ENCODE data around the gene ASMTL. TPM values are rescaled to one million over a fixed set of nuclear protein-coding genes. Genes with fewer than 3 reads are reported as not detected.
"Not testable (repeated sequence)": the region's sequence is repeated elsewhere in the genome, so short reads cannot be mapped to it uniquely, and the experiment has no call there.

ASMTL gene
- total and polyA plus RNA-seq, 2 experiments from 2014 or later = 15.7 to 36.2 TPM

DNA sequence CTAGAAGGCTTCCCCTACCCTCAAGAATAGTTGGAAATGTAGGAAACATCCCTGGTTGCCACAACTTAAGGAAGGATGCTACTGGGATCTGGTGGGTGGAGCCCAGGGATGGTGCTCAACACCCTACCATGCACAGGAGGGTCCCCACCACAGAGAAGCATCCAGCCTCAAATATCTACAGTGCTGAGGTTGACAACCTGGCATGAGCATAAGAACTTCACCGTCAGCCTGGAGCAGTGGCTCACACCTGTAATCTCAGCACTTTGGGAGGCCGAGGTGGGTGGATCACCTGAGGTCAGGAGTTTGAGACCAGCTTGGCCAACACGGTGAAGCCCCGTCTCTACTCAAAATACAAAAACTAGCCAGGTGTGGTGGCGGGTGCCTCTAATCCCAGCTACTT is 24.0 kb upstream of the ASMTL start:
- H3K4me2 ChIP-seq (ENCODE audit: unreplicated experiment) = no peak overlapping the region
- no peaks in the 10 kb centered on the region for H4K20me1 ChIP-seq (ENCODE audit: insufficient read depth)
- no peak for DNase-seq
- H3K4me3 ChIP-seq = no peak overlapping the region
- H3K9ac ChIP-seq = no peak overlapping the region
- H3K9me2 ChIP-seq (ENCODE audit: insufficient read depth) = no peaks in the 10 kb centered on the region
- in situ Hi-C loops (cut with MboI) = no loop called here
- H3K36me3 ChIP-seq (ENCODE audit: low read depth) = no peaks in the 10 kb centered on the region
- no peaks in the 10 kb centered on the region for H3K4me1 ChIP-seq (ENCODE audit: insufficient read depth)
- no peaks in the 10 kb centered on the region for H3K9me3 ChIP-seq (ENCODE audit: low read depth)
- H3F3A ChIP-seq (ENCODE audit: insufficient read depth) = no peaks in the 10 kb centered on the region
- no peak overlapping the region for H3K27ac ChIP-seq
- no peak overlapping the region for H2AFZ ChIP-seq
- H3K79me2 ChIP-seq (ENCODE audit: insufficient read depth) = no peaks in the 10 kb centered on the region
- WGBS, 2 experiments (ENCODE audit: low coverage in 1 of 2, low lambda C conversion rate in 2 of 2, missing lambda C conversion rate in 2 of 2) = 62 to 67% methylated on average over 5 of the region's 5 CpGs
- H3K27me3 ChIP-seq (replicated peaks; ENCODE audit: insufficient read depth) = no peaks in the 10 kb centered on the region
- TF ChIP-seq EZH2 (IDR thresholded peaks at IDR 0.05; ENCODE audit: insufficient read depth, poor library complexity, severe bottlenecking) = no peak
- TF ChIP-seq EZH2phosphoT487 (IDR thresholded peaks at IDR 0.05; ENCODE audit: insufficient read depth, low read depth) = no peak

DNA sequence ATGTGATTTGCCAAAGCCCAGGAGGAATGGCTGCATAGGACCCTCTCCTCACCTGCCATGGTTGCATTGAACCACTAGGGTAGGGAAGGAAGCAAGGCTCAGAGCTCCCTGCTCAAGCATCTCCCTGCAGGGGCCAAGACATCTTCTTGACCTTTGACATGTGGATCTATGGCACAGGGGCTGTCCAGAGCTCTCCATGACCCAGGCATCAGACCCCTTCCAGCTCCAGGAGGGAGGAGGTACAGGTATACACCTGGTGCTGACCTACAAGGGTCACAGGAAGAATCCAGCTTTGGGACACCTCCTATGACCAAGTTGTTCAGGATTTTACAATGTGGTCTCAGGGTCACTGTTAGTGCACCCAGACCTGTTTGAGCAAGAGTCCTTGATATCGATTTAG is 23.2 kb upstream of the ASMTL start:
- no peaks in the 10 kb centered on the region for H3K9me2 ChIP-seq (ENCODE audit: insufficient read depth)
- H3K4me3 ChIP-seq = no peak overlapping the region
- H3K27me3 ChIP-seq (replicated peaks; ENCODE audit: insufficient read depth) = no peaks in the 10 kb centered on the region
- H3K36me3 ChIP-seq (ENCODE audit: low read depth) = no peaks in the 10 kb centered on the region
- H3K79me2 ChIP-seq (ENCODE audit: insufficient read depth) = no peaks in the 10 kb centered on the region
- H3K9me3 ChIP-seq (ENCODE audit: low read depth) = no peaks in the 10 kb centered on the region
- 63 to 80% methylated on average over 1 of the region's 1 CpG for WGBS, 2 experiments (ENCODE audit: low coverage in 1 of 2, low lambda C conversion rate in 2 of 2, missing lambda C conversion rate in 2 of 2)
- TF ChIP-seq EZH2phosphoT487 (IDR thresholded peaks at IDR 0.05; ENCODE audit: insufficient read depth, low read depth) (no peak), EZH2 (IDR thresholded peaks at IDR 0.05; ENCODE audit: insufficient read depth, poor library complexity, severe bottlenecking) (no peak)
- no peak overlapping the region for H3K27ac ChIP-seq
- in situ Hi-C loops (cut with MboI) = no loop called here
- H3K4me1 ChIP-seq (ENCODE audit: insufficient read depth) = no peaks in the 10 kb centered on the region
- no peak overlapping the region for H3K9ac ChIP-seq
- no peak overlapping the region for H2AFZ ChIP-seq
- H4K20me1 ChIP-seq (ENCODE audit: insufficient read depth) = no peaks in the 10 kb centered on the region
- no peak overlapping the region for H3K4me2 ChIP-seq (ENCODE audit: unreplicated experiment)
- H3F3A ChIP-seq (ENCODE audit: insufficient read depth) = no peaks in the 10 kb centered on the region
- DNase-seq = no peak

DNA sequence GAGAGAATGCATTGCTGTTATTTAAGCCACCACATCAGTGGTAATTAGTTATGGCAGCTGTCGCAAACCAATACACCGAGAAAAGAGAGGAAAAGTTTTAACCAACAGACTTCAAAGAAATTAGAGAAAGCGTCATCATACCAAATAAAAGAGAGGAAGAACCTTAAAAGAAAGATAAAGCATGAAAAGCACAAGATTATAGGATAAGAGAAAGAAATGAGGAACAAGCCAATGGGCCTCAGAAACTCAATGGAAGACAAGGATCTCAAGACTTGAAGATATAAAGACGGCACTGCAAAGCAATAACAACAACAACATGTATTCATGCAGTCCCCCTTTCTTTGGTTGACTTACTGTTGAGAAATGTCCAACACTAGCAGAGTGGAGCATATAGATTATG is 22.8 kb upstream of the ASMTL start:
- Histone ChIP-seq H3K27ac (no peak overlapping the region), H3K4me3 (no peak overlapping the region), H4K20me1 (ENCODE audit: insufficient read depth) (no peaks in the 10 kb centered on the region), H3K36me3 (ENCODE audit: low read depth) (no peaks in the 10 kb centered on the region), H3K9ac (no peak overlapping the region), H3K79me2 (ENCODE audit: insufficient read depth) (no peaks in the 10 kb centered on the region), H3K4me1 (ENCODE audit: insufficient read depth) (no peaks in the 10 kb centered on the region), H3K4me2 (ENCODE audit: unreplicated experiment) (no peak overlapping the region), H3K9me3 (ENCODE audit: low read depth) (no peaks in the 10 kb centered on the region), H3K27me3 (replicated peaks; ENCODE audit: insufficient read depth) (no peaks in the 10 kb centered on the region), H3F3A (ENCODE audit: insufficient read depth) (no peaks in the 10 kb centered on the region), H3K9me2 (ENCODE audit: insufficient read depth) (no peaks in the 10 kb centered on the region), H2AFZ (no peak overlapping the region)
- 85 to 87% methylated on average over 4 of the region's 4 CpGs for WGBS, 2 experiments (ENCODE audit: low coverage in 1 of 2, low lambda C conversion rate in 2 of 2, missing lambda C conversion rate in 2 of 2)
- TF ChIP-seq EZH2phosphoT487 (IDR thresholded peaks at IDR 0.05; ENCODE audit: insufficient read depth, low read depth) = no peak
- no peak for TF ChIP-seq EZH2 (IDR thresholded peaks at IDR 0.05; ENCODE audit: insufficient read depth, poor library complexity, severe bottlenecking)
- in situ Hi-C loops (cut with MboI) = no loop called here
- DNase-seq = no peak

DNA sequence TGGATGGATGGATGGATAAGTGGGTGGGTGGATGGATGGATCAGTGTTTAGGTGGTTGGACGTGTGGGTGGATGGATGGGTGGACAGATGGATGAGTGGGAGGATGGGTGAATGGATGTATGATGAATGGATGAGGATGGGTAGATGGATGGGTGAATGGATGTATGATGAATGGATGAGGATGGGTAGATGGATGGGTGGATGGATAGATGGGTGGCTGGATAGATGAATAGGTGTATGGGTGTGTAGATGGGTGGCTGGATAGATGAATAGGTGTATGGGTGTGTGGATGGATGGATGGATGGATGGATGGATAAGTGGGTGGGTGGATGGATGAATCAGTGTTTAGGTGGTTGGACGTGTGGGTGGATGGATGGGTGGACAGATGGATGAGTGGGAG is 21.9 kb upstream of the ASMTL start:
- H2AFZ ChIP-seq; in situ Hi-C loops (cut with MboI); H3K9me2 ChIP-seq (ENCODE audit: insufficient read depth); H3K9ac ChIP-seq; H3K4me1 ChIP-seq (ENCODE audit: insufficient read depth); H3K9me3 ChIP-seq (ENCODE audit: low read depth); H3K4me2 ChIP-seq (ENCODE audit: unreplicated experiment); H3K27ac ChIP-seq; DNase-seq; H3K4me3 ChIP-seq; H3K27me3 ChIP-seq (replicated peaks; ENCODE audit: insufficient read depth); H3F3A ChIP-seq (ENCODE audit: insufficient read depth); H3K79me2 ChIP-seq (ENCODE audit: insufficient read depth); H3K36me3 ChIP-seq (ENCODE audit: low read depth); H4K20me1 ChIP-seq (ENCODE audit: insufficient read depth): not testable (repeated sequence)
- 7% methylated on average over 2 of the region's 2 CpGs; no CpG with 5 or more reads in 1 of the 2 experiments for WGBS, 2 experiments (ENCODE audit: low coverage in 1 of 2, low lambda C conversion rate in 2 of 2, missing lambda C conversion rate in 2 of 2)

DNA sequence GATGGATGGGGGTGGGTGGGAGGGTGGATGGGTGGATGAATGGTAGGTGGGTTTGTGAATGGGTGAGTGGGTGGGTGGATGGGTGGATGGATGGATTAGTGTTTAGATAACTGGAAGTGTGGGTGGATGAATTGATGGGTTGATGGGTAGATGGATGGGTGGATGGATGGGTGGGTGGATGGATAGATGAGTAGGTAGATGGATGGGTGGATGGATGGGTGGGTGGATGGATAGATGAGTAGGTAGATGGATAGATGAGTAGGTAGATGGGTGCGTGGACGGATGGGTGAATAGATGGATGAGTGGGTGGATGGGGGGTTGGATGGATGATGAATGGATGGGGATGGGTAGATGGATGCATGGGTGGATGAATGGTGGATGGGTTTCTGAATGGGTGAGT is 20.3 kb upstream of the ASMTL start:
- H3K79me2 ChIP-seq (ENCODE audit: insufficient read depth) = no peaks in the 10 kb centered on the region
- H3K27ac ChIP-seq = no peak overlapping the region
- no peaks in the 10 kb centered on the region for H3K27me3 ChIP-seq (replicated peaks; ENCODE audit: insufficient read depth)
- TF ChIP-seq EZH2 (IDR thresholded peaks at IDR 0.05; ENCODE audit: insufficient read depth, poor library complexity, severe bottlenecking) = no peak
- no peak for TF ChIP-seq EZH2phosphoT487 (IDR thresholded peaks at IDR 0.05; ENCODE audit: insufficient read depth, low read depth)
- H3F3A ChIP-seq (ENCODE audit: insufficient read depth) = no peaks in the 10 kb centered on the region
- no peak overlapping the region for H3K4me3 ChIP-seq
- no peaks in the 10 kb centered on the region for H3K36me3 ChIP-seq (ENCODE audit: low read depth)
- H3K9me3 ChIP-seq (ENCODE audit: low read depth) = no peaks in the 10 kb centered on the region
- in situ Hi-C loops (cut with MboI) = no loop called here
- H4K20me1 ChIP-seq (ENCODE audit: insufficient read depth) = no peaks in the 10 kb centered on the region
- no peak for DNase-seq
- no peak overlapping the region for H2AFZ ChIP-seq
- no peaks in the 10 kb centered on the region for H3K9me2 ChIP-seq (ENCODE audit: insufficient read depth)
- WGBS, 2 experiments (ENCODE audit: low coverage in 1 of 2, low lambda C conversion rate in 2 of 2, missing lambda C conversion rate in 2 of 2) = 68 to 75% methylated on average over 2 of the region's 2 CpGs
- H3K4me1 ChIP-seq (ENCODE audit: insufficient read depth) = no peaks in the 10 kb centered on the region
- no peak overlapping the region for H3K9ac ChIP-seq
- H3K4me2 ChIP-seq (ENCODE audit: unreplicated experiment) = no peak overlapping the region
